ENCODE data around the gene FNBP1. TPM values are rescaled to one million over a fixed set of nuclear protein-coding genes. Genes with fewer than 3 reads are reported as not detected.

Gene FNBP1
- total RNA-seq, 1 donor from 2014 or later = 80.4 TPM

DNA sequence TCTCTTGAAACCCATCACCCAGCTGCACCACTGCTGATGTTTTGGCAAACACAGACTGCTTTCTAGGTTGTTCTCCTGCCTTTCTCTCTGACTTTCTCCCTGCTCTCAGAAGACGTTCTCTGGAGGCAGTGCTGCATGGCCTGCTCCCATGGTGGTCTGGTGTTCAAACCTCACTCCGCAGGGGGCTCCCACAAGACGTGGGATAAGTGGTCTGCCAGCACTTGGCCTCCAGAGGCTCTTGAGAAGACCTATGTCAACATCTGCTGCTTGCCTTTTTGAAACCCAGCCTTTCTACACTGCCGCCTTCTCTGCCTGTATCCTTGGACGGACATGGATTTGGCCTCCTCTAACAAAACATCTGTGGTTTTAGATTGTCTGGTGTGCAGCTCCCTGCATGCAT is 191.2 kb downstream of the FNBP1 start:
- peaks cover 38% of the 10 kb centered on the region for H3K4me1 Mint-ChIP-seq (ENCODE audit: low read depth, unreplicated experiment)

DNA sequence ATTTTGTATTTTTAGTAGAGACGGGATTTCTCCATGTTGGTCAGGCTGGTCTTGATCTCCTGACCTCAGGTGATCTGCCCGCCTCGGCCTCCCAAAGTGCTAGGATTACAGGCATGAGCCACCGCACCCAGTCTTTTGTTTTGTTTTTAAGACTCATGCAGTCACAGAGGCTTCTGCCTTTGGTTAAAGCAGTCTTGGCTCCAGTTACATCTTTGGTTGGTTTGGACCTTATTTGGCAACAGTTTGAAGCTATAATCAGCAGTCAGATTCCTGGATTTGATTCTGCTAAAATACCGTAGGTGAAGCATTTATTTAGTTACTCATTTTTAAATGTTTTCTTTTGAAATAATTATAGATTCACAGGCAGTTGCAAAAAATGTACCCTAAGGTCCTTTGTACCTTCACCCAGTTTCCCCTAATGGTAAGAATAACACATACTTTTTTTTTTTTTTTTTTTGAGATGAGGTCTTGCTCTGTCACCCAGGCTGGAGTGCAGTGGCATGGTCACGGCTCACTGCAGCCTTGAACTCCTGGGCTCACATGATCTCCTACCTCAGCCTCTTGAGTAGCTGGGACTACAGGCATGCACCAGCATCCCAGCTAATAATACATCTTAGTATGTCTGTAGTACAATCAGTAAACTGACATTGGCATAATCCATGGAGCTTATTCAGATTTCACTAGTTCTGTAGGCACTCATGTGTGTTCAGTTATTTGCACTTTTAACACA is 192.0 kb downstream of the FNBP1 start:
- peaks cover 7% of the 10 kb centered on the region for H3K36me3 Mint-ChIP-seq (ENCODE audit: unreplicated experiment)
- H3K4me3 Mint-ChIP-seq (ENCODE audit: unreplicated experiment) = peak overlapping the region; percentile 79
- peak overlapping the region; percentile 98 for H3K27ac Mint-ChIP-seq (ENCODE audit: unreplicated experiment)
- peaks cover 16% of the 10 kb centered on the region for H3K9me3 Mint-ChIP-seq (ENCODE audit: unreplicated experiment)
- no peak for TF ChIP-seq CTCF (IDR thresholded peaks at IDR 0.05; ENCODE audit: partially characterized antibody, unreplicated experiment)
- H3K27me3 Mint-ChIP-seq (ENCODE audit: unreplicated experiment) = peaks cover 8% of the 10 kb centered on the region
- peaks cover 34% of the 10 kb centered on the region for H3K4me1 Mint-ChIP-seq (ENCODE audit: low read depth, unreplicated experiment)
- no peak for DNase-seq

More for the DNA sequence above, 191.2 kb downstream of the FNBP1 start:
- H3K27ac Mint-ChIP-seq (ENCODE audit: unreplicated experiment) = peak overlapping the region; percentile 98
- H3K36me3 Mint-ChIP-seq (ENCODE audit: unreplicated experiment) = peaks cover 7% of the 10 kb centered on the region
- no peak for DNase-seq
- peak overlapping the region; percentile 79 for H3K4me3 Mint-ChIP-seq (ENCODE audit: unreplicated experiment)
- H3K9me3 Mint-ChIP-seq (ENCODE audit: unreplicated experiment) = peaks cover 16% of the 10 kb centered on the region
- peaks cover 8% of the 10 kb centered on the region for H3K27me3 Mint-ChIP-seq (ENCODE audit: unreplicated experiment)
- TF ChIP-seq CTCF (IDR thresholded peaks at IDR 0.05; ENCODE audit: partially characterized antibody, unreplicated experiment) = no peak

GRCh38 chr9:129849901-129850300 is 193.1 kb downstream of the FNBP1 start:
- Mint-ChIP-seq H3K4me1 (ENCODE audit: low read depth, unreplicated experiment) (peaks cover 34% of the 10 kb centered on the region), H3K27me3 (ENCODE audit: unreplicated experiment) (peaks cover 8% of the 10 kb centered on the region), H3K4me3 (ENCODE audit: unreplicated experiment) (no peak overlapping the region), H3K27ac (ENCODE audit: unreplicated experiment) (peak overlapping the region; percentile 57), H3K9me3 (ENCODE audit: unreplicated experiment) (peaks cover 16% of the 10 kb centered on the region), H3K36me3 (ENCODE audit: unreplicated experiment) (peaks cover 7% of the 10 kb centered on the region)
- no peak for TF ChIP-seq CTCF (IDR thresholded peaks at IDR 0.05; ENCODE audit: partially characterized antibody, unreplicated experiment)
- no peak for DNase-seq

DNA sequence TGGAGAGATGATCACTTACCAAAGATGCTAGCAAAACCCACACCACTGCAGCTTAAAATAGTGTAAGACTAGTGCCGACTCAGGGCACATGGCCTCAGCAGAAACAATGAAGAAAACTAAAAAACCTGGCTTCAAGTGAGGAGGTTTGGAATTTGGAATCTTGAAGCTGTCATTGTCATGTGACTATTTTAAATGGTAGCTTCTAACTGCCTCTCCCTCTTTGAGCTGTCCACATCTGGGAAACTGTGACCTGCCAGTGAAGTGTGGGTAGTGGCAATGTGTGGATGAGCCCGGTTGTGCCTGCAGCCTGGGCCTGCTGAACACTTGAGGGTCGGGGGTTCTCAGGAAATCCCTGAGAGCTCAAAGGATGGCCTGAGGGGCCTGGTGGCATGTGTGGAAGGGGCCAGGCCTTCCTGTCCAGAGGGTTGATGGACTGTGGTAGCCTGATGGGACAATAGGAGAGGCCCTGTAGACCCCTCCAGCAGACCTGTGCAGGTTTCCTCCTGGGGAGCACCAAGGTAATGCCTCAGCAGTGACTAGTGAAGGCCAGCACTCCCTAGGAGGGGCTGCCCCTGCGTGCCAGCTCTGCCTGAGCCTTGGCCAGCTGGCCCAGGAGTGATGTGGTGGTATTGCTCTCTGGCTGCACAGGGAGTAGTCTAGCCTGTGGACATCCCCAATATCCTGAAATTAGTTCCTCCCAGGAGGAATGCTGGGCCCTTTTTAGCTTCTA is 194.1 kb downstream of the FNBP1 start:
- Mint-ChIP-seq H3K36me3 (ENCODE audit: unreplicated experiment) (no peaks in the 10 kb centered on the region), H3K4me3 (ENCODE audit: unreplicated experiment) (no peak overlapping the region), H3K9me3 (ENCODE audit: unreplicated experiment) (peaks cover 13% of the 10 kb centered on the region), H3K4me1 (ENCODE audit: low read depth, unreplicated experiment) (peaks cover 28% of the 10 kb centered on the region), H3K27me3 (ENCODE audit: unreplicated experiment) (peaks cover 8% of the 10 kb centered on the region), H3K27ac (ENCODE audit: unreplicated experiment) (no peak overlapping the region)
- TF ChIP-seq CTCF (IDR thresholded peaks at IDR 0.05; ENCODE audit: partially characterized antibody, unreplicated experiment) = no peak
- DNase-seq = no peak

GRCh38 chr9:129845373-129845772 is 197.6 kb downstream of the FNBP1 start:
- Mint-ChIP-seq H3K27me3 (ENCODE audit: unreplicated experiment) (no peaks in the 10 kb centered on the region), H3K9me3 (ENCODE audit: unreplicated experiment) (peaks cover 5% of the 10 kb centered on the region), H3K36me3 (ENCODE audit: unreplicated experiment) (no peaks in the 10 kb centered on the region), H3K27ac (ENCODE audit: unreplicated experiment) (no peak overlapping the region), H3K4me3 (ENCODE audit: unreplicated experiment) (no peak overlapping the region), H3K4me1 (ENCODE audit: low read depth, unreplicated experiment) (peaks cover 8% of the 10 kb centered on the region)
- DNase-seq = no peak
- no peak for TF ChIP-seq CTCF (IDR thresholded peaks at IDR 0.05; ENCODE audit: partially characterized antibody, unreplicated experiment)

Data from glutamatergic neuron (in vitro differentiated cells).